Stimulated activated CD4-positive, alpha-beta T cell treated with anti-CD3 and anti-CD28 coated beads, Interleukin-15, amount 100 ng/mL, for 1 hour (primary cell): ENCODE results near the gene MMP17.
"Not testable (repeated sequence)": the region's sequence is repeated elsewhere in the genome, so short reads cannot be mapped to it uniquely, and the experiment has no call there.

Source experiments
- DNase-seq, 2 donors: peaks; one replicate each; pipeline ENCODE4 v3.0.0-alpha.2; 2020; ENCODE audit warnings: low read depth in 1 of 2, low spot score in 1 of 2

The MMP17 gene

GRCh38 chr12:131862994-131863710, 35.0 kb downstream of the MMP17 start:
- no peak for DNase-seq

GRCh38 chr12:131863711-131864396, 35.7 kb downstream of the MMP17 start:
- no peak for DNase-seq

- DNase-seq, result no peak
These were observed 36.3 kb downstream of the MMP17 start for GRCh38 chr12:131864469-131864868.

- DNase-seq, result no peak
These were observed 37.1 kb downstream of the MMP17 start for GRCh38 chr12:131865180-131865875.

- no peak for DNase-seq
These were observed 39.3 kb downstream of the MMP17 start for GRCh38 chr12:131867471-131867870.

GRCh38 chr12:131867891-131868675, 39.9 kb downstream of the MMP17 start:
- no peak for DNase-seq

GRCh38 chr12:131869871-131870418, 41.8 kb downstream of the MMP17 start:
- DNase-seq, result no peak

GRCh38 chr12:131871677-131872076, 43.5 kb downstream of the MMP17 start:
- DNase-seq, result no peak

- no peak for DNase-seq
These were observed 44.2 kb downstream of the MMP17 start for GRCh38 chr12:131872154-131873051.

GRCh38 chr12:131873293-131873692, 45.1 kb downstream of the MMP17 start:
- DNase-seq, result no peak

GRCh38 chr12:131874972-131875371, 46.8 kb downstream of the MMP17 start:
- DNase-seq, result not testable (repeated sequence)

- DNase-seq, result not testable (repeated sequence)
These were observed 49.0 kb downstream of the MMP17 start for GRCh38 chr12:131877216-131877615.

- not testable (repeated sequence) for DNase-seq
These were observed 50.2 kb downstream of the MMP17 start for GRCh38 chr12:131878436-131878835.

GRCh38 chr12:131882804-131883520, 54.8 kb downstream of the MMP17 start:
- no peak for DNase-seq

- no peak for DNase-seq
These were observed 55.3 kb downstream of the MMP17 start for GRCh38 chr12:131883521-131883900.

GRCh38 chr12:131885076-131885475, 56.9 kb downstream of the MMP17 start:
- DNase-seq, result not testable (repeated sequence)

GRCh38 chr12:131885543-131886057, 57.4 kb downstream of the MMP17 start:
- no peak for DNase-seq

- not testable (repeated sequence) for DNase-seq
These were observed 63.5 kb downstream of the MMP17 start for GRCh38 chr12:131891722-131892121.
